ENCODE results near the gene RPS6KA3. TPM values are rescaled to one million over a fixed set of nuclear protein-coding genes. Genes with fewer than 3 reads are reported as not detected.

The RPS6KA3 gene
- total RNA-seq (2014; rRNA removed) = 21.3 and 27.2 TPM in 2 replicates
- 10.6 TPM for polyA plus RNA-seq (2012)

DNA sequence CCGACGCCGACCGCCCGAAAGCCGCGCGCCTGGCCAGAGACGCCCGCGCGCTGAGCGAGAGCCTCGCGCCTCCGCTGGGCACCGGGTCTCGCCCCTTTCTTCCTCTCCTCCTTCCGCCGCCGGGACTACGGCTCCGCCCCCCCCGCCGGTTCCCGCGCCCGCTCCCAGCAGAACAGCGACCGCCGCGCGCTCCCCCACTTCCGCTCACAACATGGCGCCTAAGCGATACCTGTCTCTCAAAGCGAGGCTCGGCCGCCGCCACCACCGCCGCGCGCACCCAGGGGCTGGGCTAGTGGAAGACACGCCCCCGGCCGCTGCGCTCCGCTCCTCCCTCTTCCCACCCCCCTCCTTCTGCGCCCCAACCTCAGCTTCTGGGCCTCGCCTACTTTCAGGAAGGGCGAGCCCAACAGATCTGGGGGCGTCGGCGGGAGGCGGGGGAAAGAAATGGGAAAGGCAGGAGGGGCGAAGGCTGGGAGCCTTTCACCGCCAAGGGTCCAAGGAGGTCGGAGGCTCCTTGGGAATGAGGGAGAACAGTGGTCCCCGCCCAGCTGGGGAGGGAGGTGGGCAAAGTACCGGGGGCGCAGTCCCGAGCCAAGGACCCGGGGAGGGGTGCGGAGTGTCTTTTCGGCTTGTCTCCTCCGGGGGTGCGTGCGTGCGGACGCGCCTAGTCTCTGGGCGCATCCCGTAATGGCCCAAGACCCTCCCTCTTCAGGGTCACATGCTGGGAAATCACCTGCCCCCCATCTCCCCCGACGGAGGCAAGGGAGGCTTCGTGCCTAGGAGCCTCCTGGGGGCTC lies at the start of gene RPS6KA3:
Gene RPS6KA3, minus strand, starts transcription at position 100 of the 797 bp plus-strand sequence. CDS start 277 bp downstream, outside the sequence.
- peak; percentile 80 for DNase-seq (ENCODE audit: low read depth)

DNA sequence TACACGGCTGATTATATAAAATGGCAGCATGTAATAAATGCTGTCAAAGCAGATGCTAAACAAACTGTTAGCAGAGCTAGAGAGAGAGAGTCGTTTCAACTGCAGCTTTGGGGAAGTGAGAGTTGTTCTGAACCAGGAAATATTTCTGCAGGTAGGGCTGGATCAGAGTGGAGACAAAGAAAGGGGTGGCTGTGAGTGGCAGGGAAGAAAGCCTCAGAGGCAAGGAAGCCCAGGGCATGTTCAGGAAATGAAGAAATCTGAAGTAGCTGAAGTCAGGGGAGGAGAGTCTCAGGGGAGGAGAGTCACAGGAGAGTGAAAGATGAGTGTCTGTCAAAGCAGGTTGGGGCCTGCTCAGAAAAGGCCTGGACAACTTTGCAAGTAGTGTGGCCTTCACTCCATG lies 48.4 kb upstream of the RPS6KA3 start:
- peak; percentile 13 for DNase-seq (ENCODE audit: low read depth)

DNA sequence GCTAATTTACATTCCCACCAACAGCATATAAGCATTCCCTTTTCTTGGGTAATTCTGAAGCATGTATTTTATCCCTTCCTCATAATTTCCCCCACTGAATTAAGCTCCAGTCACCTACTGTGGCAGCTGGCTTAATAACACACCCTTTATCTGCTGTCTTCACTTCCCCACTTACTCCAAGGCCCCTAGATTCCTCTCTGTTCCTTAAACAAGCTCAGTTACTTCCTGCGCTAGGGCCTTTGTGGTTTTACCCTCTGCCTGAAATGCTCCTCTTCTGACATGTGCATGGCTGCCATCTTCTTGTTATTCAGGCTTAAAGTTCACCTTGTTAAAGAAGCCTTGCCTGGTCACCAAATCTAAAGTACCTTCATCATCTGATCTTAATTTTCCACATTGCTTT lies 47.2 kb upstream of the RPS6KA3 start:
- no peak for DNase-seq (ENCODE audit: low read depth)

DNA sequence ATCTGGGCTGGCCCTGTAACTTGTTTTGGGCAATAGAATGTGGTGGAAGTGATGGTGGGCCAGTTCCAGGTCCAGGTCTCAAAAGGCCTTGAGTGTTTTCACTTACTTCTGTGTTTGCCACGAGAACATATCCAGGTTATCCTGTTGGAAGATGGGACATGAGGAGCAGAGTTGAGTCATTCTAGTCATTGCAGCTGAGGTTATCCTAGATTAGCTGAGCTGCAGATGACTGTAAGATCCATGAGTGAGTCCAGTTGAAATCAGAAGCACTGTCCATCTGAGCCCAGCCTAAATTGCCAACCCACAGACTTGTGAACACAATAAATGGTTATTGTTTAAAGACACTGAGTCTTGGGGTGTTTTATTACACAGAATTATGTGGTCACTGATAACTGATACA lies 45.3 kb upstream of the RPS6KA3 start:
- DNase-seq (ENCODE audit: low read depth) = peak; percentile 4

DNA sequence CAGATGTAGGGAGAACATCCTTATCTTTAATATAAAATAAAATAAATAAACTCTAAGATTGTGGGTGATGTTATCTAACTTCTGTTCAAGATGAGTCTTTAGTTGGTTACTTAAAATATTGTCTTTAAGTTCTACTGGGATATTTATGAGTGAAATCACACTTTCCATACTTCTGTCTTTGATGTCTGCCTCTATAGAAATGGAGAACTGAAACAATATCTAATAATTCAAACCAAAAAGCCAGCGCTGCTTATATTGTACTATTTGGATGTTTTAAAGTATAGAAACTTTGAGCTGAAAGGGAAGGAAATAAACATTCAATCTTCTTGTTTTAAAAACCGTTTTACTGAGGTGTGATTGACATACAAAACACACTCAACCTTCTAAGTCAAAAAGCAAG lies 44.8 kb upstream of the RPS6KA3 start:
- DNase-seq (ENCODE audit: low read depth) = no peak

DNA sequence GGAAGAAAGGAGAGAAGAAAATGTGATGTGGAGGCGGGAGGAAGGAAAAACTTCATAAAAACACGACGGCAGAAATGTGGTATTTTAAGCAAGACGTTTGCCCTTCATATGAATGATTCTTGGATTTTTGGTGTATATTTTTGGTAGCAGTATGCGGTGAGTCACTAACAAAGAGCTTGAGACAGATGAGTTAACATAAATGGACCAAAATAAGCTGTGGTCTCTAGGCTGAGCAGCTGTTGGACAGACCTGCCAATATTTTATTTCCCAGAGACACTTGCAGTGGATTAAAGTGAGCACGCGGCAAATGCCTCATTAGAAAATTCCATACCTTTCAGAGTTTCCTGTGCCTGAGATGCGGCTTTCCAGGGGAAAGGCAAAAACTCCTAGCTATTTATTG lies 43.1 kb upstream of the RPS6KA3 start:
- DNase-seq (ENCODE audit: low read depth) = peak; percentile 86

DNA sequence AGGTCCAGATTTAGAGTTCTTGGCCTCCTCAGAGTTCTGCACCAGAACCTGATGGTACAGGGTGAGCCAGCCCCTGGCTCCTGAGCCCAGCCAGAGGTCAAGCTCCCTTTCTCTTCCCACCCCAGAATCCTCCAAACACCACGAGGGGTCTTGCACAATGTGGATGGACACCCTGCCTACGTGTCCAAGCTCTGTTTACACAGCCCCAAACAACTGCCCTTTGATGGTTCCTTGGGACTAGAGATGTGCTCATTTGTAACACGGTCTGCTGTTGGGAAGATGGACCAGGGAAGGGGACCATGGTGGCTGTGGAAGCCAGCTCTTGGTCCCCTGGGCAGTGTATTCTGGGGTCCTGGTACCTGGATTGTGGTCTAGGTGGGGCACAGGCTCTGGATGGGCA lies 40.0 kb upstream of the RPS6KA3 start:
- DNase-seq (ENCODE audit: low read depth) = no peak

DNA sequence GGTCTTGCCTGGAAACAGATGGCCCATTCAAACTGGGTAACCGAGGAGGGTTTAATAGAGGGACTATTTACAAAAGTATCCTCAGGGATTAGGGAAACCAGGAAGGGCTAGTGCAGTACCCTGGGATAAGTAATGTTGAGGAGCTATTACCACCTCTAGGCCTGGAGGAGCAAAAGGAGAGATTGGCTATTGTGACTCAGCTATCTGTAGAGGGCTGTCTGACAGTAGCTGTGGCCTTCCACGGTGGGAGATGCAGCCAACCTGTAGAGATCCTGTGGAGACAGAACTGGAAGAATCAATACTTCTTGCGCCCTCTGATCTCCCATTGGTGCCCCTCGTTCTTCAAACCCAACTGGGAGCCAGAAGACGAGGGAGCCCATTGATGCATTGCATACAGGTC lies 34.1 kb upstream of the RPS6KA3 start:
- no peak for DNase-seq (ENCODE audit: low read depth)

DNA sequence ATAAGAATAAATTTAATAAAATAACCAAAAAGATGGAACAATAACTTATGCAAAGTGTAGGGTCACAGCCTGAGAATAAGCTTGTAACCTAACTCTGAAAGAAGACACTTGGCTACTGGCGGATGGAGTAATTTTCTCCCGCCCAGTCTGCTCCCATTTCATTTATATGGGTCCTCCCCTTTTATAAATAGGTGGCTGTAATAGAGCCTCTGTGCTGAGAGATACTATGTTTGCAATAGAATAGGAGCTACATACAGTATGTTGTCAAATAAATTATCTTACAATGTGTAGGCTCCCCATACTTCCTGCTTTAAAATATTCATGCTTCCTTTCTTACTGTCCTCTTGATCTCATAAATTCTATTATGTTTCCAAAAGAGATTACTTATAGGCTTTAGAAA lies 28.2 kb upstream of the RPS6KA3 start:
- DNase-seq (ENCODE audit: low read depth) = no peak

DNA sequence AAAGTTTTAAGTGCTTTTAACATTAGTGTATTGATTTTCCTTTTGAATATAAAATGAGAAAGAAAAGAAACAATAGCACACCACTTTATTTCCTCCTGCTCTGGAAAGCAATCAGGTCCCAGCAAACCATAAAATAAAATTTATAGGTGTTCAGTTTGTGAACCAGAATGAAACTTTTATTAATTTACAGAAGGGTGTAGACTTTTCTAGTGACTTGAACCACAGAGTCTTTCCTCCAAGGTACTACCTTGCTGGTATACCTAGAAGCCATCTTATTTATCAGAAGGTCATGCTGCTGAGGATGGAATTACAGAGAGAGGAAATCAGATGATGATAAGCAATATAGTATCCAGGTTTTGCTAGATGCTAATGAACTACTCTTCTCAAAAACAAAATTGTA lies 27.6 kb upstream of the RPS6KA3 start:
- DNase-seq (ENCODE audit: low read depth) = no peak

DNA sequence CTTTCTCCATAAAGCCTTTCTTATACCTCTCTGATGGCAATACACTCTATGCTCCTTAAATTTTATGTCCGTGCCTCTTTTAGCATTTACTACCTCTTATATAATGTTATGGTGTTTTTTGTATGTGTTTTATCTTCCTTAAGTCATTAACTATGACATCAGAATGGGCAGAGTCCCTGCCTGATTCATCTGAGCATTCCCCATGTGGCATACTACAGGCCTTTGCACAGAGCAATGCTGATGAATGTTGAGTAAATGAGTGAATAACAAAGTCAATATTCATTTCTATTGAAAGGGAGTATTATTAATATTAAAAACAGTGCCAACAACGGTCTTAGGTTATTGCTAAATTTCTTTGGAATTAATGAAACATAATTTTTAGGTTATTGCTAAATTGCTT lies 18.8 kb upstream of the RPS6KA3 start:
- no peak for DNase-seq (ENCODE audit: low read depth)

DNA sequence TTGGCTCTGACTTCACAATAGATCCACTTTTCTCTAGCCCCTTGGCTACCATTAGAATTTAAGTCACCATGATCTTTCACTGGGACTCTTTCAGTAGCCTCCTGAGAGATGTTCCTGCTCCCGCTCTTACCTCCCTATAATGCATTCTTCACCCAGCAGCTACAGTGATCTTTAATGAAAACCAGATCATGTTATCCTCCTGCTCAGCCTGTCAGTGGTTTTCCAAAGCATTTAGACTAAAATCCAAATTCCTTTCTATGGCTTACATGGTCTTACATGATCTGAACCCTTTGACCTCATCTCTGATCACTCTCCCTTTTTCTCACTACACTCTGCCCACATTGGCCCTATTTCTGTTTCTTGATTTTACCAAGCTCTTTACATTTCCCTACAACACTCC lies 18.3 kb upstream of the RPS6KA3 start:
- DNase-seq (ENCODE audit: low read depth) = no peak

DNA sequence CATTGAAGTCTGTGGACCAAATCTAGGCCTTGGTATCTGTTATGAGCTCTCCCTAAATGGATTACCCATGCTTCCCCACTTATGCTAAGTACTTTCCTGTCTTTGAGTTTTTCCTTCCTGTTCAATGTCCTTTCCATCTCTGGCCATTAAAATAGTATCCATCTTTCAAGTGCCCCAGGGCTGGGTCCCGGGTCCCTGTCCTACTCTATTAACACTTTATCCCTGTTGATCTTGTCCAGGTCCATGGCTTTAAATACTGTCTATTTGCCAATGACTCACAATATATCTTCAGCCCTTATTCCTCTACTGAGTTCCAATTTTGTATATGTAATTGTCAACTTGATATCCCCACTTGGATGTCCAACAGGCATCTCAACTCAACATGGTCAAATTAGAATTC lies 17.7 kb upstream of the RPS6KA3 start:
- no peak for DNase-seq (ENCODE audit: low read depth)

DNA sequence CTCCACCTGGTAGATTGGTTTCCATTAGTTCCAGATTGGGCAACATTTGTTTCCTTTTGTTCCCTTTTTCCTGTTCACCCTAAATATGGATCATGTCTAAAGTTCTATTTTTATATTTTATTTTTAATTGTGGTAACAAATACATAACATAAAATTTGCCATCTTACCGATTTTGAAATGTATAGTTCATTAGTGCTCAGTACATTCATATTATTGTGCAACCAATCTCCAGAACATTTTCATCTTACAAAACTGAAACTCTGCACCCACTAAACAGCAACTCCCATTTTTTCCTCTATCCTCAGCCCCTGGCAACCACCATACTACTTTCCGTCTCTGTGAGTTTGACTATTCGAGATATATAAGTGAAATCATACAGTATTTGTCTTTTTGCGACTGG lies 14.2 kb upstream of the RPS6KA3 start:
- DNase-seq (ENCODE audit: low read depth) = no peak

DNA sequence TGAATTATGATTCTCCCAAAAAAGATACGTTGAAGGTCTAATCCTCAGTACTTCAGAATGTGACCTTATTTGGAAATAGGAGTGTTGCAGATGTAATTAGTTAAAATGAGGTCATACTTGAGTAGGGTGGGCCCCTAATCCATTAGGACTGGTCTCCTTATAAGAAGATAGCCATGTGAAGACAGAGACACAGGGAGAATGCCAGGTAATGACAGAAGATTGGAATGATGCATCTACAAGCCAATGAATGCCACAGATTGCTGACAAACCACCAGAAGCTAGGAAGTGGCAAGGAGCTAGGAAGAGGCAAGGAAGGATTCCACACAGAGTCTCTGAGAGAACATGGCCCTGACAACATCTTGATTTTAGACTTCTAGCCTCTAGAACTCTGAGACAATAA lies 7.4 kb upstream of the RPS6KA3 start:
- DNase-seq (ENCODE audit: low read depth) = no peak

DNA sequence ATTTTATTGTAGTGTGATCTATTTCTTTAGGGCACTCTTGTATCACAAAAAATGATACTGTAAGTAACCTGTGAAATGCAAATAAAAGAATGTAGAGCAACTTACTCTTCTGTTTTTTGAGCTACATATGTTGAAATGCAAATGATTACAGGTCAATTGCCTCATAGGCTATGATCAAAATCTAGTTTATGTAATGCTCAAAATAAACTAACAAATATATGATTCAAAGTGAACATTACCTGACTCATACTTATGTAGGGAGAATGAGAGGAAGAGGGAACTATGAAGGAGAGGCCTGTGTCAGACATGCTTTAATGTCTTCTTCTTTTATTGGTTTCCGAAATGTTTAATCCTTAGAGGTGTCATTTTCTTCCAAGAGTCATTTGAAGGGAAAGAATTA lies 5.0 kb upstream of the RPS6KA3 start:
- no peak for DNase-seq (ENCODE audit: low read depth)

DNA sequence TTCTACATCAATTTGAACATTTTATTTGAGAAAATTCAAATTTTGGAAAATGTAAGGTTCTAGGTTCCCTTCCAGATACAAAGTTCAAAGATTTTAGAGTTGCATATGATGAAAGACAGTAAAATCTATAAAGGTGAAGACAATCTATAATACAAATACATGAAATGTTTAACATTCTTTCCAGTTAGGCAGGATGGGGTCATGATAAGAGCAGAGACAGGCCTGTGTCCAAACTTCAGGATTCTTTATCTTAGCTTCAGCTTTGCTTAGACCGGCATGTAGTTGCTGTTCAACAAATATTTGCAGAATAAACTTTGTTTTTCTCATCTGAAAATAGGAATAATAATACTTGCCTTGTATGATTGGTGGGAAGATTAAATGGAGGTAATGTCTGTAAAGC lies 4.5 kb upstream of the RPS6KA3 start:
- DNase-seq (ENCODE audit: low read depth) = no peak

DNA sequence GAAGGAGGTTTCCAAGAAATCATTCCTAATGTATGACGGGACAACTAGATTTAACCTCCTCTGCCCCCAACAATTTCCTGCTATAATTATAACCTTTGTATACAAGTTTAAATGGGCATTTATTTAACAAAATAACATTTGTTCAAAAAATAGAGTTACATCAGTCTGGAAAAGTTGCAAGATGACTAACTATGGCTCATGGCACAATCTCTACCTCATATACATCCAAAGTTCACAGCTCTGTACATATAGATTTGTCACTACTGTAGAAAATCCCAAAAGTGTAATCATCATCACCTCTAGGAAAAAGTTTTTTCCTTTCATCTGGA lies 3.8 kb upstream of the RPS6KA3 start:
- DNase-seq (ENCODE audit: low read depth) = no peak

DNA sequence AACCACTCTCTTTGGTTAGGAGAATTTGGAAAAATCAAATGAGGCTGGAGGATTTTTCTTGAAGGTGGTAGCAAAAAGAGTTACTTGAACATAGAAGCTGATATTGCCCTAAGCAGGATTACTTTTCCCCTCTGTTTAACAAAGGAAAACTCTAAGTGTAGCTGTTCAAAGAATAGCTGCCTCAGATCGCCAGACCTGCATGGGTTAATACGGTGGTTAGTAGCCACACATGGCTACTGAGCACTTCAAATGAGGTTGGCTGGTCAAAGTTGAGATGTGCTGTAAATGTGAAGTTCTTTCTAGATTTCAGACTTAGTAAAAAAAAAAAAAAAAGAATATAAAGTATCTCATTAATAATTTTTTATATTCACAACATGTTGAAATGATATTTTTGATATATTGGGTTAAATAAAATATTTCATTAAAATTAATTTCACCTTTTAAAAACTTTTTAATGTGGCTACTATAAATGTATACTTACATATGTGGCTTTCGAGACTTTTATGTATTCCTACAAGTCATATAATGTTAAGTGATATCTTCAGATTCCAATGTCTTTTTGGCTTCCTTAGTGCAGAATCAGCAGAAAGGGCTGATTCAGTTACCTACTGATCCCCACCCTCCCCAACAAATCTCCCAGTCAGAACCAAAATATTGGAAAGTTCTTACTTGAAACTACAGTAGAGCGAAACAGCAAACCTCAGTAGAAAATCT lies 3.3 kb upstream of the RPS6KA3 start:
- DNase-seq (ENCODE audit: low read depth) = no peak

DNA sequence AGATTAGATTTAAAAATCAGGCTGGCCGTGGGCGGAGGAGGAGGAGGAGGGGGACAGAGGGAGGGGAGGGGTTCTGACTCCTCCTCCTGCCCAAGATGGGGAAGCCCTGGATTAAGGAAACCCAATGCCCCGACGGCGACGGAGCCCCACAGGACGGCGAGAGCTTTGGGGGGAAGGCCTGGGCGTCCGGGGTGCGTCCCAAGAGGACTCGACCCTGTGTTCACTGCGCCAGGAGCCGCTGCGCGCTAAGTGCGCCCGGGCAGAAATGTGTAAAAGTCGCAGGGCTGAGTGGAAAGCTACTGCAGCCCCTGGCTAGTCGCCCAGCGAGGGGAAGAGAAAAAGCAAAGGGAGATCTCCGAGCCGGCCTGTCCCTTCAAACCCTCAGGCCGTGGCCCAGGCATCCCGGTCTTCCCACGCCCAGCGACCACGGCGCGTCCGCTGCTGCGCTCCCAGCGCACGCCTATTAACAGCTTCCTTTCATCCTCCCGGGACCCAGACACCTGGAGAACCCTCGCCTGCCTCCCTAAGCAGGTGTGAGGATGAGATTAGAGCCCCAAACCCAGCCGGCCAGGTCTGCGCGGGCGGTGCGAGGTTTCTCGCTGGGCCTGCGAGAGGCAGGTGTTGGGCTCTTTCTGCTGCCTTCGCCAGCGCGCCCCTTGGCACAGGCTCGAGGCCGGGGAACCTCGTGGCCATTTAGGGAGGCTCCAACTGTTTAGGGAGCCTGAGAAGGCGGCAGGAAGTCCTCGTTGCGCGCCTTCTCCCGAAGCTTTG lies 1.4 kb upstream of the RPS6KA3 start:
- DNase-seq (ENCODE audit: low read depth) = no peak

DNA sequence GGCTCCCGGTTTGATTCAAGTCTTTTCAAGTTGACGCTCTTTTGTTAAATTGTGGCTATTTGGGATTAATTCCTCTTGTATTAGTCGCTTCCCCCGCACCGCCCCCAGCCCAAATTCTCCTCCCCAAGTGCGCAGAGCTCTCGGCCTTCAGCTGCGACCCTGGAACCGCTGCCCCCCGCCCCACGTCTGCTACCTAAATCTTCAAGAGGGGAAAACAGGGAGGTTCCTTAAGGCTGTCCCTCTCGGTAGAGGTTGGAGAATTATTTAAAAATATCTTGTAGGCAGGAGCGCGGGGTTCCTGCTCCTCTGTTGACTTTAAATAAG lies 860 bp upstream of the RPS6KA3 start:
- DNase-seq (ENCODE audit: low read depth) = no peak

Data from LHCN-M2 (cell line).